Nephron progenitor cell (in vitro differentiated cells): Measurements from ENCODE around the gene CCT6A.
"Not testable (repeated sequence)": the region's sequence is repeated elsewhere in the genome, so short reads cannot be mapped to it uniquely, and the experiment has no call there.

Source experiments
- DNase-seq: peaks from one replicate; pipeline ENCODE4 v3.0.0; 2021
- H3K27ac Mint-ChIP-seq: 2 replicates; pipeline ENCODE4 v1.8.0; 2021; ENCODE audit warnings: mild to moderate bottlenecking, moderate library complexity, mixed read lengths
- H3K27me3 Mint-ChIP-seq: 2 replicates; pipeline ENCODE4 v1.8.0; 2021; ENCODE audit warnings: mild to moderate bottlenecking, low read depth, mixed read lengths; ENCODE audit not compliant: poor library complexity
- H3K36me3 Mint-ChIP-seq: 2 replicates; pipeline ENCODE4 v1.8.0; 2021; ENCODE audit warnings: low read depth, mixed read lengths
- H3K4me1 Mint-ChIP-seq: 2 replicates; pipeline ENCODE4 v1.8.0; 2021; ENCODE audit warnings: mixed read lengths
- H3K4me3 Mint-ChIP-seq: 2 replicates; pipeline ENCODE4 v1.8.0; 2021; ENCODE audit warnings: mild to moderate bottlenecking, moderate library complexity, mixed read lengths
- H3K9me3 Mint-ChIP-seq: 2 replicates; pipeline ENCODE4 v1.8.0; 2021; ENCODE audit warnings: mild to moderate bottlenecking, moderate library complexity, mixed read lengths
- CTCF ChIP-seq: fragments of 200-600 bp; sonication (generic); IDR thresholded peaks from 2 replicates; pipeline ENCODE4 v1.5.0; 2021; ENCODE audit warnings: antibody characterized with exemption

CCT6A gene

DNA sequence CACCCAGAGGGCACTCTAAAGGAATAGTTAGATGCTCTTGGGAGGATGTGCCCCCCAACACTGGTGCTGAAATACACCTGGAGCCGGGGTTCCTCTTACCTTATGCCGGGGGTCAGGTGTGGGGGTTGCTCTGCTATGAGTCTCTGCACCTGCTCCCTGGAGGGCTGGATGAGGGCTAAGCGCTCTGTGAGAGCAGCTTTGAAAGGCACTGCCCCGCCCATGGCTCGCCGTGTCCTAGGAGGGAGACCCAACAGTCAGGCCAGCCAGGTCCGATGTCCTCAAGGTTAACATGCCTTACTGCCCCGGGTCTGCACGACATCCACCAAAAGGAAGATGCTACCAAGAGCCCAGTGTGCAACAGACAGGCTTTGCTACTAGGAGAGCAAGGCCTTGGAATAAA lies 32.1 kb upstream of the CCT6A start:
- Mint-ChIP-seq H3K9me3 (no peaks in the 10 kb centered on the region), H3K27me3 (peaks cover 5% of the 10 kb centered on the region), H3K36me3 (peaks cover 44% of the 10 kb centered on the region), H3K4me3 (no peak overlapping the region), H3K27ac (no peak overlapping the region), H3K4me1 (no peaks in the 10 kb centered on the region)
- no peak for DNase-seq
- no peak for TF ChIP-seq CTCF

DNA sequence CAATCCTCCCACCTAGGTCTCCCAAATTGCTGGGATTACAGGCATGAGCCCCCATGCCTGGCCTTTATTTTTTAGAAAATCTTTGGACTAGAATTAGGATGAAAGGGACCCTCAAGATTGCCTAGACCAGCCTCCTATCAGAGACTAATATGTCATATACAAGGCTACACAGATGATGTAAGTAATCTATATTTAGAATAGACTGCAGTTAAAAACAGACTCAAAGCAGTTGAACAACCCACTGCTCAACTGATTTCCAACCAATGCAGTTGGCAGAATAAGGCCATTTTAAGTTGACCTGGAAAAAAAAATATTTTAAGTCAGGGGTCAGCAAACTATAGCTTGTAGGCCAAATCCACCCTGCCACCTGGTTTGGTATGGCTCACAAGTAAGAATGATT lies 28.1 kb upstream of the CCT6A start:
- Mint-ChIP-seq H3K9me3 (no peaks in the 10 kb centered on the region), H3K4me3 (no peak overlapping the region), H3K4me1 (no peaks in the 10 kb centered on the region), H3K27me3 (peaks cover 3% of the 10 kb centered on the region), H3K27ac (no peak overlapping the region), H3K36me3 (peaks cover 55% of the 10 kb centered on the region)
- DNase-seq: no peak
- TF ChIP-seq CTCF: no peak

DNA sequence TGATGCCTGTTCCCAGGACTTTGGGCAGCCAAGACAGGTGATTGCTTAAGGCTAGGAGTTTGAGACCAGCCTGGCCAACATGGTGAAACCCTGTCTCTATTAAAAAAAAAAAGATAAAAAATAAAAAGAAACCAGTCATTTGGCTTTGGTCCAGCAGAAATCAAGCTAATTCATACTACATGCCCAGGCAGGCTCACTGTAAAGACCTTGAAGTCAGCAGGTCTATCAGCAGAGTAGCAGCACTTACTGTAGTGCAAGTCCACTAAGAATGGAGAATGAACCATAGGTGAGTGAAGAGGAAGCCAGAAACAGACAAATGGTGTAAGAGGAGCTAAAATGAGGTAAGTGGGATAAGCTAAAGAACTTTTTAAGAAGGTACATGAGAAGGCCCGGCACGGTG lies 25.0 kb upstream of the CCT6A start:
- Mint-ChIP-seq H3K4me3 (no peak overlapping the region), H3K36me3 (peaks cover 59% of the 10 kb centered on the region), H3K9me3 (no peaks in the 10 kb centered on the region), H3K27ac (peak overlapping the region; percentile 78), H3K27me3 (peaks cover 3% of the 10 kb centered on the region), H3K4me1 (peaks cover 2% of the 10 kb centered on the region)
- no peak for TF ChIP-seq CTCF
- no peak for DNase-seq

GRCh38 chr7:56028942-56029630 lies 22.5 kb upstream of the CCT6A start:
- H3K4me1 Mint-ChIP-seq: peaks cover 16% of the 10 kb centered on the region
- no peak for DNase-seq
- no peak overlapping the region for H3K4me3 Mint-ChIP-seq
- no peak overlapping the region for H3K27ac Mint-ChIP-seq
- peaks cover 62% of the 10 kb centered on the region for H3K36me3 Mint-ChIP-seq
- no peaks in the 10 kb centered on the region for H3K9me3 Mint-ChIP-seq
- no peaks in the 10 kb centered on the region for H3K27me3 Mint-ChIP-seq
- no peak for TF ChIP-seq CTCF

- Mint-ChIP-seq H3K27ac (no peak overlapping the region), H3K4me1 (peaks cover 16% of the 10 kb centered on the region), H3K4me3 (no peak overlapping the region), H3K27me3 (no peaks in the 10 kb centered on the region), H3K36me3 (peaks cover 56% of the 10 kb centered on the region), H3K9me3 (no peaks in the 10 kb centered on the region)
- TF ChIP-seq CTCF: no peak
- DNase-seq: no peak
Observed at GRCh38 chr7:56030340-56030739, 21.2 kb upstream of the CCT6A start.

GRCh38 chr7:56031556-56031955 lies 20.0 kb upstream of the CCT6A start:
- not testable (repeated sequence) for H3K27ac Mint-ChIP-seq

GRCh38 chr7:56032578-56032977 lies 19.0 kb upstream of the CCT6A start:
- DNase-seq, H3K27ac Mint-ChIP-seq, H3K27me3 Mint-ChIP-seq, H3K9me3 Mint-ChIP-seq: not testable (repeated sequence)
- Mint-ChIP-seq H3K4me3 (peak overlapping the region; percentile 91), H3K4me1 (peaks cover 16% of the 10 kb centered on the region), H3K36me3 (peaks cover 38% of the 10 kb centered on the region)

More at GRCh38 chr7:56031556-56031955, 20.0 kb upstream of the CCT6A start:
- not testable (repeated sequence) for H3K27me3 Mint-ChIP-seq, H3K4me3 Mint-ChIP-seq, DNase-seq, H3K9me3 Mint-ChIP-seq
- Mint-ChIP-seq H3K4me1 (peaks cover 16% of the 10 kb centered on the region), H3K36me3 (peaks cover 47% of the 10 kb centered on the region)
